Lung microvascular endothelial cell (primary cell): Measurements from ENCODE around the gene SLC25A51. TPM values are rescaled to one million over a fixed set of nuclear protein-coding genes. Genes with fewer than 3 reads are reported as not detected.

Experiments
- DNase-seq, 2 donors: peaks; one replicate each; pipeline versions ENCODE4 v3.0.0 to v3.0.0-alpha.2; 2010; ENCODE audit warnings: low read depth in 2 of 2
- total RNA-seq: library from RNA; depleted of rRNA; stranded (reverse); fragments of >200 nt; gene quantifications from 2 replicates; pipeline ENCODE4 v1.2.1, GENCODE V29; 2014

The SLC25A51 gene, protein sequence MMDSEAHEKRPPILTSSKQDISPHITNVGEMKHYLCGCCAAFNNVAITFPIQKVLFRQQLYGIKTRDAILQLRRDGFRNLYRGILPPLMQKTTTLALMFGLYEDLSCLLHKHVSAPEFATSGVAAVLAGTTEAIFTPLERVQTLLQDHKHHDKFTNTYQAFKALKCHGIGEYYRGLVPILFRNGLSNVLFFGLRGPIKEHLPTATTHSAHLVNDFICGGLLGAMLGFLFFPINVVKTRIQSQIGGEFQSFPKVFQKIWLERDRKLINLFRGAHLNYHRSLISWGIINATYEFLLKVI
- 50.8 and 63.9 TPM in 2 replicates for total RNA-seq

DNA sequence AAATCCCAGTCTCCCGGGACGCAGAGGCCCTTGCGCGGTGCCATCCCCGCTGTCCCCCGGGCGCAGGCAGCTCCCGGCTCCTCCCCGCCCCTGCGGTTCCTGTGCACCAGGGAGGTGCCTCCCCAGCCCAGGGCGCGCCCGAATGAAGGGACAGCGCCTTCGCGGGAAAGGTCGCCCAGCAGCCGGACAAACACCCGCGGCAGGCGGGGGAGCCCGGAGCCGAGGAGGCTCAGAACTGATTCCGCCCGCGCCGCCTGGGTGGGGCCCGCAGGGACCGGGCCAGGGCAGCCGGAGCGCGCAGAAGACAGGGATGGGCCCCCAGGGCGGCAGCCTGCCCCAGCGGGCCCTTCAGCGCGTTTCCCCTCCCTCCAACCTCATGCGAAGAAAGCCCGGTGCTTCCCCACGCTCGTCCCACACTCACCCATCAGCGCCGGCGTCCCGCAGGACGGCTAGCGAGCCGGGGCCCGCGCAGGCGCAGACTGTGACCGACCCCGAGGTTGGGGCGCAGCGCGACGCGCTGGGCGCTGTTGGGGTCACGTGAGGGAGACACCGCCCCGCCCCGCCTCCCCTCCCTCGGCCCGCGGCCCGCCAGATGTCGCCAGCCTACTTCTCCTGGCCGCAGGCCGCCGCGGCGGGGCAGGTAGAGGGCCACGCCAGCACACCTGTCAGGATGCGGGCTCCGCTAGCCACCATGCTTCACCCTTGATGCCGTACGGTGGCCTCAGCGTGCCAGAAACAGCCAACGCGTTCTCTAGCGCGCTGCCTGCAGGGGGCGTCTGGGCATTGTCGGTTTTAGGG lies at the start of gene SLC25A51:
Gene SLC25A51 (minus strand): TSS at position 481 of the 798 bp plus-strand sequence. CDS start 15,577 bp downstream, outside the sequence.
- DNase-seq: peak; percentile 94 to 95

DNA sequence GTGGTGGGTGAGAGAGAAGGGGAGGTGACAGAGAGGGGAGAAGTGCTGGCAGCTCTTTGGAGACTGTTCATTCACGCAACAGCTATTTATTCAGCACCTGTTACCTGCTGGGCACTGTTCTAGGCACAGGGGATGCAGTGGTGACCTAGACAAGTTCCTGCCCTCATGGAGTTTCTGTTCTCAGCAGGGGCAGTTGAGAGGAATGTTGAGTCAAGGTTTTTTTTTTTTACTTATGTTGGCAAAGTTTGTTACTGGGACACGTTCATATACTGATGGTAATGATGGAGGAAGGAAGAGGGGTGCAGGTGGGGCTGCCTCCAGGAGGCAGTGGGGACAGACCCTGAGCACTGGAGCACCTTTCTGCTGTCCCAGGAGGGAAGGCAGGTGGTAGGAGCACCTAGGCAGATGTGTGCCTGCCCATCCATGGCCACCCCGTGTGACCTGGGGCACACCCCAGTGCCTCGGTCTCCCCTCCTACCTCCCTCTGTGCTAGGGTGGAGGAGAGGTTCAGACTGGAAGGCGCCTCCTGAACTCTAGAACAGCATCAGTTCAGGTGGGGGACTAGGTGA lies 49.4 kb upstream of the SLC25A51 start:
- no peak for DNase-seq

DNA sequence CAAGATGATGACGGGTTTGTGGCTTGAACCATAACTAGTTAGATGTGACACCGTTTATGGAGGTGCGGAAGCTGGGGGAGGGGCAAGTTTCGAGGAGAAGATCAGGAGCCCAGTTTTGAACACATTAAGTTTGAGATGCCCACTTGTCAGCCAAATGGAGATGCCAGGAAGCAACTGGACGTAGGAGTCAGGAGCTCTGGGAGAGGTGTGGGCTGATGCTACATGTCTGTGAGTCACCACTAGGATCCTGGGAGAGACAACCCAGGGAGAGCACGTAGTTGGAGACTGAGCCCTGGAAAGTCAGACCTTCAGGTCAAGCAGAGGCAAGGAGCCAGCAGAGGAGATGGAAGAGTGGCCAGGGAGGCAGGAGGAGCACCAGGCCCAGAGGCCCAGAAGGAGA lies 48.8 kb upstream of the SLC25A51 start:
- peak in 1 of 2 donors; percentile 41 for DNase-seq

DNA sequence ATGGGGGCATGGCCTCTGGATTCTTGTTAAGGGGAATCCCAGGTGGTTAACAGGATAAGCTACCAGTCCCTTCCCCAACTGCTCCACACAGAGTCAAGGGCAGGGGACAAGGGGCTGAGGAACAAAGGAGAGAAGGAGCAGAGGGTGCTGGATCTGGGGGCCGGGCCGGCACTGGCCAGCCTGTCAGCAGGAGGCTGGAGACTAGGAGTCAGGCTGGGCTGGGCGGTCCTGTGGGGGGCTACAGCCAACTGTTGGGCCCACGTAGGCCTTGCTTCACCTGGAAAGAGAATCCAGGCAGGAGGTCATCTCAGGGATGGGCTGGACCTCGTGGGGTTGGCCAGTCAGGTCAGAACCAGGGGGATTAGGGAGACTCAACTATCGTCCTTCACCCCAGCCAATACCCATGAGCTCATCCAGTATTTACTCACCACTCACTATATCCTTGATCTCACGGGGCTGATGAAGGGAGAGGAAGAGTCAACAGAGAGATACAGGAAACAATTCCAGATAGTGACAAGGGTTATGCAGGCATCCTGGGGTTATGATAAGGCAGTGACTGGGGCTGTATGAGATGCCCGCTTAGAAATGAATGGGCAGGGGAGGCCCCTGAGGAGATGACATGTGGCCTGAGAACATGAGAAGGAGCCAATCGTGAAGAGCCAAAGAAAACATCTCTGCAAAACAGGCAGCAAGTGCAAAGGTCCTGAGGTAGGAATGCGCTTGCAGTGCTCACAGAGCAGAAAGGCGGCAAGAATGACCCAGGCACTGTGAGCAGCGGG lies 47.9 kb upstream of the SLC25A51 start:
- DNase-seq: no peak

DNA sequence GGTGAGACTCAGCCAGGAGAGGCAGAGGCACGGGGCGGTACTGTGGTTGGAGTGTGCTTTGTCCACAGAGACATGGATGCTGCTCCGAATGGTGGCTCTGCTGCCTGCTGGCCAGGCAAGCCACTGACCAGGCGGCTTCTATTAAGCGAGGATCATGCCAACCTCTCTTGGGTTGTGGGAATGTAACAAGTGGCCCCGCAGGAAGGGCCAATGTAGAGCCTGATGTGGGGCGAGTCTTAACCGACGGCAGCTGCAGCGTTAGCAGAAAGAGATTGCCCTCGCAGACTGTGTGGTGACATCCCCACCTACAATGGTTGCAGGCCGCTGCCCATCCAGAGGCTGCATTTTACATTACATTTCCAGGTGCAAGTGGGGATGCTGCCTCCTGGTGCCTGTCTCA lies 46.6 kb upstream of the SLC25A51 start:
- DNase-seq: no peak

DNA sequence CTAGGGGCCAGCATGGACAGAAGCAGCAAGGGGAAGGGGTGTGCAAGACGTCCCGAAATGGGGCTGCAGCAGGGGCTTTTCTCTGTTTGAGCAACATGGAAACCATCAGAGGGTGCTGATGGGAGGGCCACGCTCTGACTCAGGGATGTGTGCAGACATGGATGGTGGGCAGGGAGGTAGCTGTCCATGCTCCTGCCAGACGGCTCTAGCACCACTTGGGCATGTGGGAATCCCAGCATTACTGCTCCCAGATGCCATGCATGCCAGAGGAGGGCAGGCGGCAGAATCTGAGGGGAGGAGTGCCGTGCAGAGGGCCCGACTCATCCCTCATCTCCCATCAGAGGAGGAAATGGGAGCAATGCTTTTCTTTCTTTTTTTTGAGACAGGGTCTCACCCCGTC lies 45.6 kb upstream of the SLC25A51 start:
- no peak for DNase-seq

DNA sequence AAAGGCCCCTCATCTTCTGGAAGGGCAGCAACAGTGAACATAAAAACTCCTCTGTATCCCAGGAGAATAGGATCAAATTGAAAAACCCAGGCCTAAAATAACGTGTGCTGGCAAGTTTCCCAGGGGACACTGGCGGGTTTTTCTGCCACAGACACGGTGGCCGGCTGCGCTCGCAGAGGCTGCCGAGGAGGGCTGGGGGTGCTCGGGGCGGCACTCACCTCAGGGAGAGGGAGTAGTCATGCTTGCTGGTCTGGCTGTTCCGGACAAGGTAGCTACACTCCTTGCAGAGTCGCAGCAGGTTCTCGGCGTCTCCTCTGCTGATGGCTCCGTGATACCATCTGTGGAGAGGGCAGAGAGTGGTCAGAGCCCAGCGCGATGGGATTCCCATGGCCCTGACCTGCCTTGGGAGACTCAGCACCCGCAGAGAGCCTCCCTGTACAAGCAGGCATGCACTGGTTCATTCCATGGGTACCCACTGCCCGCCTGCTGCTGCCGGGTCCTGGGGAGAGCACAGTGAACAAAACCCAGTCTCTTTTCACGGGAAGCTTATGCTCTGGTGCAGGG lies 44.6 kb upstream of the SLC25A51 start:
- DNase-seq: no peak

DNA sequence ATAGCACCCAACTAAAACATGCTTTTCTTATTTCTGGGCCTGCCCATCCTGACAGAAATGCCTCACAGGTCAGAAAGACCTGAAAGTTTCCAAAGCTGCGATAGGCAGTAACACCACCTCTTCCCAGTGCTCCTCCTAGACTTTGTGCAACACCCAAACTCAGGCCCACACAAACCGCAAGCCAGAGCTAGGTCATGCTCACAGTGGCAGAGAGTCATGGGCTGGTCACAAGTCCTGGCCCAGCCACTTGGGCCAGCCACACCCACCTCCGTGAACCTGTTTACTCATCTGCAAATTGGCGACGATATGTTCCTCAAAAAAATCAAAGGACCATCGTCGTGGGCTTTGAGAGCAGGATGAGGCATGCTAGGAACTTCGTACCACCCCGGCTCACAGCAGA lies 44.0 kb upstream of the SLC25A51 start:
- DNase-seq: no peak

DNA sequence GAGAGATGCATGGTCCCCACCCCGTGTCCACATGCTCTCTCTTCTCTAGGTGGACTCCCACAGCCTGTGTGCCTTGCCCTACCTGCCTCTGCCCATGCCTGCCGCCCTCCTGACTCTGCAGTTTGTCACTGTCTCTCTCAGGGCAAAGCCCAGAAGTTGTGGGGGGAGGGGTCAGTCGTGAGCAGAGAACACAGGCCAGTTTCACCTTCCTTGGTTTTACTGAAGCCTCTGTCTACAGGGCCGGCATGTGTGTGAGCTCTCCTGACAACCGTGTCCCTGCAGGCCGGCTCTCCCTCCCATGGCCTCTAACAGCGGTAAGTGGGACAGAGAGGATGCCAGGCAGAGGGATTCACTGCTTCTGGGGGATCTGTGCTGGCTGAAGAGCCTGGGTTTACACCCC lies 43.5 kb upstream of the SLC25A51 start:
- DNase-seq: no peak

DNA sequence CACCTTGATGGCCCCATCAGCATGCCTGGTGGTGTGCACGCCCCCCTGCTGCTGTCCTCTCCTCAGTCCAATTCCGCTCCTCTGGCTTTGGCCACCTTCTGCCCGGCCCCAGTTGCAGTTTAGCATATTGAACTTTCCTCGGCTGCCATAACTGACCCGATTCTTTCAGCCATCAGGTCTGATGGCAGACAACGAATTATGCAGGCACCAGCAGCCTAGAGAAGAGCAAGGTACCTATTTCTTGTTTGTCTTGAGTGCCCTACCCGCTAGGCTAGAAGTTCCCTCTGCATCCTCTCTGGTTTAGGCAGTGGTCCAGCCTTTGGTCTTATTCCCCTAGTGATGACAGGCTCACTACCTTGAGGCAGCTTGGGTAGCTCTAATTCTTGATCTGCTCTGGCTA lies 43.0 kb upstream of the SLC25A51 start:
- DNase-seq: no peak

DNA sequence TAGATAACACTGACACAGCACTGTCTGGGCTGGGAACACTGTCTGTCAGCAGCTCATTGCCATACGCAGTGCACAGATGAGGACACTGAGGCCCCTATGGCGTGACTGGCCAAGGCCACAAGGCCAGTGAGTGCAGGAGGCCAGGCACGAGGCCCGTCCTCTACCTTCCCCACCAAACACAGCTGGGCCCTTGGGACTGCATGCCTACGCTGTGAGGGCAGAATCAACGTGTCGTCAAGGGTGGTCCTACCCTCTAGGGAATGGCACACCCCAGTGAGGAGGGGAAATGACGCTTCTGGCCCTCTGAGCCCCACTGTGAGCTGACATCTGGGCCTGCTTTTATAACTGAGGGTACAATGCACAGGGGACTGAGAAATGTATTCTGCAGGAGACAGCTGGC lies 42.1 kb upstream of the SLC25A51 start:
- DNase-seq: peak in 1 of 2 donors; percentile 50

DNA sequence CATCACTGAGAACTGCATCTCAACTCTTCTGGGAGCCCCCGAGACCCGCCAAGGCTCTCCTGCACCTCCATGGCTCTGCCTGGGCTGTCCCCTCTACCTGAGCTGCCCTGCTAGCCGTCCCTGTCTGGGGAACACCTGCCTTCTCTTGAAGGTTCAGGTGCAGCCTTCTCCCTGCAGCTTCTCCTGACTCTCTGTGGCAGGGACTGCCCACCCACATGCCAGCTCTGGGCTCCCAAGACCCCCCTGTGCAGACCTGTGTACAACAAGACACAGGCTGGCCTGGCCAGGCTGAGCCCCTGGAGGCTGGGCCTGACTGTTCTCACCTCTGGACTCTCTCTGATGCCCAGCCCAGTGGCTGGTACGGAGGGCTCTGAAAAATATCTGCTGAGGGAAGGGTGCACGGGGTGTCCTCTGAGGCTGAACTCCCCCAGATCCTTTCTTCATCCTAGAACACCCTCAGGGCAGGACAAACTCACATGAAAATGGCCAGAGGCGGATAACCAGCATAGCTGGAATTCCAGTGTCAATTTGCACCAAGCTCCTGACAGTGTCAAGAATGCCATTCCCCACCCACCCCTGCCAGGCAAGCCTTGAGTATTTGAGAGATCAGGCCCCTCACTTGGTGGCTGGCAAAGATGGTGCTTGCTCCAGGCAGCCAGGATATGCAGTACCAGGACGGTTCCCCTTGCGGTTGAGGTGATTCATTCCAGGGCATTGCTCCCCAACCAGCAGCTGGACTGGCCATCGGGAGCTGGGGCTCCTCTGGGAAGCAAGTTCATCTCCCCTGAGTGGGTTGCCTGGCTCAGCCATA lies 40.9 kb upstream of the SLC25A51 start:
- DNase-seq: peak in 1 of 2 donors; percentile 32

DNA sequence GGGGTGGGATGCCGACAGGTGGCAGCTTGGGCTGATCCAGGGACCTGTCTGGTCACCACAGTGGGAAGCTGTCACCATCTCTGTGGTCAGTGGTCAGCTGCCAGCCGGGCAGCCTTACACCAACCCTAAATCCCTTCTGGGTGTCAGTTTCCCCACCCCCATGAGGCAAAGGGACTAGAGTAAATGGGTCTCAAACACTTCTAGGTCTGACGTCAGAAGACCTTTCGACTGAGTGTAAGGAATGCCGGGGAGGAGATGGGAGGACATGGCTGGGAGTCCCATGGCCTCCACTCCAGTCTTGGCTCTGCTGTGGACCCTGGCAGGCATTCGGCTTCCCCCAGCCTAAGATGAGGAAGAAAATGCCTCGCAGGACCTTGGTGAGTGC lies 40.3 kb upstream of the SLC25A51 start:
- no peak for DNase-seq

DNA sequence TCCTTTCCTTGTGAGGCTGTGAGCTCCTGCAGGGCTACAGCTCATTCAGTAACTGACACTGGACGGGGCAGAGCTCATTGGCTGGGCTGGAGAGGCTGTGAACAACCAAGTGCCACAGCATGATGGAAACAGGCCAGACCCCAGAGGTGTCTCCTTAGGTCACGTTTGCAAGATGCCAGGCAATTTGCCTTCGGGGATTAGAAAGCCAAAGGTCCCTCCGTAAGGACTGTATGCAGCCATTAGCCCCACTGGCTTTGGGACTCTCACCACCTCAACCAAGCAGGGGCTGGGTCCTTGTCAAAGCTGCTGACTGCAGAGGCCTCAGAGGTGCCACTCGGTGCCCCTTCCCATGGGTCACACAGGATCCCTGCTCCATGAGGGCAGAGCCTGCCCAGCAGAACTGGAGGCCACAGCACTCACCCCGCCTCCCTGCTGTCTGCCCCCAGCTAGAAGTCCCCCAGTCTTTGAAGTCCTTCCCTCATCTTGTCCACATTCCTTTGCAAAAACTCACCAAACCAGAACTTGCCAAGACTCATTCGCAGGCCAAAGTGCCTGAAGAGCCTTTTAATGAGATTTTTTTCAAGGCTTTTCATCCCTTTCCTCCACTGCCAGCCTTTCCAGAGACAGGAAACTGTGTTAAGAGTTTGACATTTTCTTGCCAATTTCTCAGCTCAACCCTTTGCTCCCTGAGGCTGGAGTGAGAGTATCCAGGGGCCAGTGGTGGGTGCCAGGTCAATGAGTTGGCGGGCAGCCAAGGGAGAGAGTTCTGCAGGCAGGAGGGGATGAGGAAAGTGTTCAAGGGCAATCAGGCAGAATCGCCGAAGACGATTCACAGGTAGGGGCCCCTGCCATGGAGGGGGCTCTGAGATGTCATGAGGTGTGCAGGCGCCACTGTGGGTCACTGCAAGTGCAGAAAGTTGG lies 39.7 kb upstream of the SLC25A51 start:
- peak in 1 of 2 donors; percentile 71 for DNase-seq

DNA sequence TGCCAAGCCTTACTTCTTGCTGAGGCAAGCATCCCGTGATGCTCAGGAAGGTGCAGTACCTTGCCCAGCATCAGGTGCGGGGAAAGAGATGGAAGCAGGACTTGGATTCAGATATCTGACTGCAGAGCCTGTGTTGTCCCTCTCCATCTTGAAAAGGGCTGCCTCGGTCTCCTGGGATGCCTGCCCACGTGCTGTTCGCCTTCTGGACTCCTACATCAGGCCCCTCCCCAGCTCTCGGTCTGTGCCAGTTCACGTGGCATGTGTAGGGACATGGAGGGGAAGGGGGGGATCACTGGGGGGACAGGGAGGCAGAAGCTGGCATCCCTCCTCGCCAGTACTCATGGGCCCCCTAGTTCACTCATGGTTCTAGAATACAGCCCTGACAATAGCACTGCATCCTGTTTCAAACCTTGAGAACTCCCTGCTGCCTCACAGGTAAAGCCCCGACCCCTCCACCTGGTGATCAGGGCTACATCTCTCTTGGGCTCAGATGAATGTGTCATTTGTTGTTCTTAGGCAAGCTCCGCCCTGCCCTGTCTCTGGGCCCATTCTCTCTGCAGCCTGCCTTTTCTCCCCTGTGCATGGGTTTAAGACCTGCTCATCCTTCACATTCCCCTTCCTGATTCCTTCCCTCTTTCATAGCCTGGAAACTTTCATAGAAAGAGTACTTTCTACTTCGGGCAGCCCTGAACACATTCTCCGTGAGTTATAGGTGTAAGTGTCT lies 38.9 kb upstream of the SLC25A51 start:
- DNase-seq: no peak

DNA sequence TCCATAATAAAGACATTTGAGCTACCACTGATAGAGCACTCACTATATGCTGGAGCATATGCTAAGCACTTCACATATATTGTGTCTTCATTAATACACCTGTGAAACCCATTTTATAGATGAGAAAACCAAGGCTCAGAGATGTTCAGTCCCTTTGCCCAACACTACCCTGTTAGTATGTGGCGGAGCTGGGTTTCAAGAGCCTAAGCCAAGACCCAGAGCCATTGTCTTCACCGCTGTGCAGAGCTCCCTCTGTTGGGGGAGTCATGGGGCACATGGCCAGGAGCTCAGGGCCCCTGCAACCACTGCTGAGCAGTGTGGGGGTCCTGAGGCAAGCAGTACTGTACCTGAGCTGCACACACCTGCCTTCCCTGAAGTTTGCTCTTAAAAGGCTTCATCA lies 37.3 kb upstream of the SLC25A51 start:
- DNase-seq: no peak

DNA sequence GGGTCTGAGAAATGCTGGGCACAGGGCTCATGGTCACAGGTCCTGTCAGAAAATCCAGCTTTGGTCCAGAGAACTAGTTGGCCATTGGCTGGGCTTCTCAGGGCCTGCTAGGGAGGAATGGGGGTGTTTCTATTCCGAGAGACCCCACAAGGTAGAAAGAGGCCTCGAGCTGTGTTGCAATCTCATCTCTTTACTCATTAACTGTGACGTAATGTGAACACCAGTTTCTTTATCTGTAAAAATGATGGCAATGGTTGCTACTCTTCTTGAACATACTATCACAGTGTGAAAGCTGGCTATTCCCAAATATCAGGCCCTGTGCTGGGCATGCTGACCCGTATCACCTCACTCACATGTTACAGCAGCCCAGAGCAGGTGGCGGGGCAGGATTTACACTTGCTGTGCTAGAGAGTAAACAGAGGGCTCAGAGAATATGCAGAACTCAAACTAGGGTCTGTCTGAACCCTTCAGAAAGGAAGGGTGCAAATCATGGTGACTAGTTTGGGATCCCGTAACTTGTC lies 35.7 kb upstream of the SLC25A51 start:
- DNase-seq: no peak

DNA sequence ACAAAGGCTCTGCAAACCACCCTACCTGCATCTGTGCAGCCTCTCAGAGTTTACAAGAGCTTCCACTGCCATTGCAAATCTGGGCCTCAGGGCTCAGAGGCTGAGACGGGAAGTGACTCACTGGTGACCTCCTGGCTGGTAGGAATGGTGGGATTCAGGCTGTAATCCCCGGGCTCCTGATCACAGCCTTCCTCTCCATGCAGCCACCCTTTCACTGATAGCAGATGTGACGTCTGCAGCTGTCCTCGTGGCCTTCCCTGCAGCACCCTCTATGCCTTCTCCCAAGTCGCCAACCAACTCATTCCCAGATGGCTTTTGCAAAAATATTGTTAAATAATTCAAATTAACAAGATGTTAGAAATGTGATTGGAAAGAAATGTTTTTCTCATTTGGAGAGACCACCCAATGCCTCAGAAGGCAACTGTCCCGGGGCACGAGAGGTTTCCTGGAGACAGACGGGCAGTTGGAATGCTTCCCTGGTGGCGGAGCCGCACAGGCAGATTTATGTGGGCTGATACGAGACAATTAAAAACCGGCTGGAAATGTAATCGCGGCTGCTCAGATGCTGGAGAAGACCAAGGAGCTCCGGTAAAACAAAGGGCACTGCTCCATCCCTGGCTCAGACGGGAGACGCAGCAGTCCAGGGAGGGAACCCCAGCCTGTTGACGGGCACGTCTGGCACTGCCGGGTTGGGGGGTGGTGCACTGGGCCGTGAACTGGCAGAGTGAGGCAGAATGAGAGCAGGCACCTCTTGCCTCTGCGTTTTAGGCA lies 34.4 kb upstream of the SLC25A51 start:
- peak; percentile 60 to 88 for DNase-seq
